GM06990 (cell line): ENCODE data around the gene ADAM22.

Experiments
- DNase-seq: peaks from one replicate; pipeline ENCODE4 v3.0.0-alpha.2; 2011; ENCODE audit not compliant: insufficient read length; ENCODE audit errors: extremely low read depth
- H3K27me3 ChIP-seq: replicated peaks from 2 replicates; pipeline ENCODE4 v1.6.0; 2011; ENCODE audit warnings: low read length; ENCODE audit not compliant: control insufficient read depth, insufficient read depth
- H3K36me3 ChIP-seq: 2 replicates; pipeline ENCODE4 v1.5.1; 2011; ENCODE audit warnings: low read length; ENCODE audit not compliant: control insufficient read depth, insufficient read depth
- H3K4me3 ChIP-seq: replicated peaks from 2 replicates; pipeline ENCODE4 v1.5.1; 2011; ENCODE audit warnings: low read depth, mild to moderate bottlenecking, control low read depth, low read length
- CTCF ChIP-seq: IDR thresholded peaks from 2 replicates; pipeline ENCODE4 v1.5.1; 2011; ENCODE audit warnings: low read length, control low read depth, mild to moderate bottlenecking, inconsistent platforms; ENCODE audit not compliant: insufficient read depth, poor library complexity, severe bottlenecking

The ADAM22 gene

GRCh38 chr7:88089561-88089960 is 155.5 kb downstream of the ADAM22 start:
- Histone ChIP-seq H3K36me3 (no peaks in the 10 kb centered on the region), H3K27me3 (no peaks in the 10 kb centered on the region), H3K4me3 (no peak overlapping the region)
- no peak for TF ChIP-seq CTCF
- no peak for DNase-seq

GRCh38 chr7:88090240-88090639 is 156.2 kb downstream of the ADAM22 start:
- Histone ChIP-seq H3K36me3 (no peaks in the 10 kb centered on the region), H3K27me3 (no peaks in the 10 kb centered on the region), H3K4me3 (no peak overlapping the region)
- DNase-seq = no peak
- no peak for TF ChIP-seq CTCF

GRCh38 chr7:88090671-88091070 is 156.6 kb downstream of the ADAM22 start:
- Histone ChIP-seq H3K36me3 (no peaks in the 10 kb centered on the region), H3K4me3 (no peak overlapping the region), H3K27me3 (no peaks in the 10 kb centered on the region)
- no peak for DNase-seq
- TF ChIP-seq CTCF = no peak

- DNase-seq = no peak
- TF ChIP-seq CTCF = no peak
These were observed 158.1 kb downstream of the ADAM22 start for GRCh38 chr7:88091988-88092675.

GRCh38 chr7:88092676-88092999 is 158.6 kb downstream of the ADAM22 start:
- no peak for TF ChIP-seq CTCF
- Histone ChIP-seq H3K4me3 (no peak overlapping the region), H3K27me3 (no peaks in the 10 kb centered on the region), H3K36me3 (no peaks in the 10 kb centered on the region)
- no peak for DNase-seq

More at GRCh38 chr7:88091988-88092675, 158.1 kb downstream of the ADAM22 start:
- Histone ChIP-seq H3K36me3 (no peaks in the 10 kb centered on the region), H3K27me3 (no peaks in the 10 kb centered on the region), H3K4me3 (no peak overlapping the region)

- Histone ChIP-seq H3K4me3 (no peak overlapping the region), H3K27me3 (no peaks in the 10 kb centered on the region), H3K36me3 (no peaks in the 10 kb centered on the region)
- no peak for TF ChIP-seq CTCF
- no peak for DNase-seq
These were observed 167.7 kb downstream of the ADAM22 start for GRCh38 chr7:88101769-88102168.
